DND-41 (cell line): ENCODE results near the gene PANK1.

Experiments used
- CTCF ChIP-seq: IDR thresholded peaks from 2 replicates; pipeline ENCODE4 v1.5.1; 2012; ENCODE audit warnings: borderline replicate concordance, low read length, moderate library complexity, mild to moderate bottlenecking; ENCODE audit not compliant: poor library complexity, severe bottlenecking; ENCODE audit errors: extremely low read depth
- EZH2 ChIP-seq: IDR thresholded peaks from 3 replicates; pipeline ENCODE4 v1.6.1; 2012; ENCODE audit warnings: borderline replicate concordance, low read depth, mild to moderate bottlenecking, moderate library complexity, low read length, inconsistent platforms; ENCODE audit not compliant: severe bottlenecking

GRCh38 chr10:89692416-89692815 lies 47.4 kb upstream of the PANK1 start:
- TF ChIP-seq CTCF: no peak
- TF ChIP-seq EZH2: no peak
